Activated CD4-positive, alpha-beta T cell treated with anti-CD3 and anti-CD28 coated beads, Interleukin-2, amount 50 U/mL, for 16 hours (primary cell): ENCODE data around the gene HES4.
"Not testable (repeated sequence)": the region's sequence is repeated elsewhere in the genome, so short reads cannot be mapped to it uniquely, and the experiment has no call there.

Experiments used
- DNase-seq: peaks from one replicate; pipeline ENCODE4 v3.0.0-alpha.2; 2020

Gene HES4

GRCh38 chr1:1033009-1033587 is 33.2 kb upstream of the HES4 start:
- peak; percentile 90 for DNase-seq

DNA sequence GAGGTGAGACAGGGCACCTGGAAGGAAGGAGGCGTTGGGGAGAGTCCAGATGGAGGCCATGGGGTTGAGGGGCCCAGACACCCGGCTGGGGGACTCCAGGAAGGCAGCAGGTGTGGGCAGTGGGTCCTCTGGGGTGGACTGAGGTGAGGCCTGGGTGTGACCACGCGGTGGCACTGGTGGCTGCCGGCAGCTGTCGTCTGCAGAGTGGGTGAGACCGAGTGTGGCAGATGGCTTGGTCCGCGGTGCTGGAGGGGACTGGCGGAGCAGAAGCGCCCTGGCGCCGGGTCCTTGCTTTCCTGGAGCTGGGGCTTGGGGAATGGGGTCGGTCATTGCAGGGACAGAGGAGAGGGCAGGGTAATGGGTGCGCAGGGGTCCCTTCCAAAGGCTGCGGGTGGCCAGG is 32.5 kb upstream of the HES4 start:
- DNase-seq: no peak

DNA sequence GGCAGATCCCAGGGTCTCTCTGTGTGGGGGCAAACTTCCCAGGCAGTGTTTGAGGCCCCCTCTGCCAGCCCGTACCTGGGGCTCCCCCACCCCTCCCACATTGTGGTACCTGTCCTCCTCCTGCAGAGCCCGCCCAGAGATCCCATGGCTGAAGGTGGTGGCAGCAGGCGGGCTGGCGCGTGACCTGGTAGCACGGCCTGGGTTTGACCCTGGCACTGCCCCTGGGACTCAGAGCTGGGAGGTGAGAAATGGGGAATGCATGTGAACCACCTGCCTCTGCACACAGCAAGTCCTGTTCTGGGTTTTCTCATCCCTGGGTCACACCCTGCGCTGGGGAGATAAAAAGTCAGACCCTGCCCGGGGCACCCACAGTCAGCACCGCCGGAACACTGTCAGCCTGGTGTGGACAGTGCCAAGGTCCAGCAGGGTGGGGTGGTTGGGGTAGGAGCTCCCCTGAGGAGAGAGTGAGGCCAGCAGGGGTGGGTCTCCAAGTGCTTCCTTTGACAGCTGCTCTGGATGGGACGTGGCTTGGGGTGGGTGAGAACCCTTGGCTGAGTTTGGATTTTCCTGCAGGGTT is 31.9 kb upstream of the HES4 start:
- DNase-seq: no peak

DNA sequence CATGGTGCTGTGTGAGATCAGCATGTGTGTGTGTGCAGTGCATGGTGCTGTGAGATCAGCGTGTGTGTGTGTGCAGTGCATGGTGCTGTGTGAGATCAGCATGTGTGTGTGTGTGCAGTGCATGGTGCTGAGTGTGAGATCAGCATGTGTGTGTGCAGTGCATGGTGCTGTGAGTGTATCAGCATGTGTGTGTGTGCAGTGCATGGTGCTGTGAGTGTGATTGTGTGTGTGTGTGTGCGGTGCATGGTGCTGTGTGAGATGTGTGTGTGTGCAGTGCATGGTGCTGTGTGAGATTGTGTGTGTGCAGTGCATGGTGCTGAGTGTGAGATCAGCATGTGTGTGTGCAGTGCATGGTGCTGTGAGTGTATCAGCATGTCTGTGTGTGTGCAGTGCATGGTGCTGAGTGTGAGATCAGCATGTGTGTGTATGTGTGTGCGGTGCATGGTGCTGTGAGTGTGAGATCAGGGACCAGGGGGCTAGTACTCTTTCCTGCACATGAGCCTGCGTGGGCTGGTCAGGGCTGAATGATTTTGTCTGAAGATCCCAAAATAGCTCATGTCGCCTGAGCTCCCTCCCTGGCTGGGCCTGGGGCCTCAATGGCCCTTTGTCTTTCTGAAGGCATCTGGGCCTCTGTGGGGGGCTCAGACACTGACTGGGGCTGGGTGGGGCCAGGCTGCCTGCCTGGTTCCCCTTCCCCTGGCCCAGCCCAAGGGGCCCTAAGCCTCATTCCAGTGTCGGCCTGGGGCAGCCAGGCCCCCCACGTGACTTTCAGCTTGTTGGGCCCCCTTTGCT is 31.2 kb upstream of the HES4 start:
- DNase-seq: not testable (repeated sequence)

- no peak for DNase-seq
These were observed 27.9 kb upstream of the HES4 start for GRCh38 chr1:1027791-1028190.

- DNase-seq: no peak
These were observed 26.9 kb upstream of the HES4 start for GRCh38 chr1:1026599-1027413.

DNA sequence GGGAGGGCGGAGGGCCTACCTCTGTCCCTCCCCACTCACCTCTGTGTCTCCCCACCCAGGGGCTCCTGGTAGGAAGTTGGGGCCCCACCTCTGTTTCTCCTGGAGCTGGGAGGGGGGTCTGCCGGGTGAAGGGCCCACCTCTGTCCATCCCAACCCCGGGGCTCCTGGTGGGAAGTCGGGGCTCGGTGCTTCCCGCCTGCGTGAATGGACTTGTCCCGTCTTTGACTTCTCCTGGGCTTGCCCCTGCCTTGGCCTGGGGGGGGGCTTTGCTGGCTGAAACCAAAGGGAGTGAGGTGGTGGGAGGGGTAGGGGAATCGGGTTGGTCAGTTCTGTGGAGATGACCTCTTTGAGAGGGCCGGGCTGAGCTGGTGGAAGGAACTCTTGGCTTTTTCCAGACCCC is 25.8 kb upstream of the HES4 start:
- no peak for DNase-seq

GRCh38 chr1:1024771-1025699 is 25.1 kb upstream of the HES4 start:
- DNase-seq: no peak

- DNase-seq: no peak
These were observed 24.4 kb upstream of the HES4 start for GRCh38 chr1:1024149-1024770.

DNA sequence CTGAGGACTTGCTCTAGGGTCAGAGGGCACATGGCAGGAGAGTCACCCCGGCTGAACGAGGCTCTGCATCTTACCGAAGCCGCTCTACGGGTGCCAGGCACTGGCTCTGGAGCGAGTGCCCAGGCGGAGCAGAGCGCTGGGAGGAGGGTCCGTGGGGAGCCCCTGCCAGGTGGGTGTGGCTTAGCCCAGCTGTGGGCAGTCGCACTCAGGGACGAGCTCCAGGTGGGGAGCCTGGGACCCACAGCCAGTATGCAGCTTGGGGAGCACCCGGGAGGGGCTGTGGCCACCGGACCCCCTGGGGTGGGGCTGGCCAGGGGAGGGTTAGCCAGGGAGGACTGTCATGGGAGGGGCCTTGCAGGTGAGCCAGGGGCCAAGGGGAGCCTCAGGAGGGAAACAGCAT is 23.8 kb upstream of the HES4 start:
- no peak for DNase-seq

DNA sequence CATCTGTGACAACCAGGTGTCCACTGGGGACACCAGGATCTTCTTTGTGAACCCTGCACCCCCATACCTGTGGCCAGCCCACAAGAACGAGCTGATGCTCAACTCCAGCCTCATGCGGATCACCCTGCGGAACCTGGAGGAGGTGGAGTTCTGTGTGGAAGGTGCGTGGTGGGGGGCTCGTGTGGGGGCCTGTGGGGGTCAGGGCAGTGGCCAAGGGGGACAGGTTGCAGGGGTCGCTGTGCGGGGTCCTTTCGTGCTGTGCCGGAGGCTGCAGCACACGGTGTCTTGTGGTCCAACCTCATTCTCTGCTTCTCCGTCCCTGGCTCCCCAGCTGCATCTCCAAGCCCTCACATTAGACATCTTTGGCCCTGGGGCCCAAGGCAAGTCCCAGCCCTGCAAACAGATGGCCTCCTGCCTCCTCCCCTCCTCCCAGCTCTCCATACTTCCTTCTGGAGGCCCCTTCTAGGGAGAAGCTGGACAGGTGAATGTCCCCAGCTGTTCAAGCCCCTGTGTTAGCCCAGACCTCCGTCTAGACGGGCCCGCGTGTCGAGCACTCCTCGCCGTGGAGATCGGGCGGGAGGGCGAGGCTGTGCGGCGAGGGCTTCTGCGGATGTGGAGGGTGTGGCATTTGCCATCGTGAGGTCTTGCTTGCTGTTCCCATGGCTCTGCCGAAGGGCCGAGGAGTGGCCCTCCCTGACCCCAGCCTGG is 22.6 kb upstream of the HES4 start:
- no peak for DNase-seq

GRCh38 chr1:1021920-1022259 is 22.0 kb upstream of the HES4 start:
- no peak for DNase-seq

DNA sequence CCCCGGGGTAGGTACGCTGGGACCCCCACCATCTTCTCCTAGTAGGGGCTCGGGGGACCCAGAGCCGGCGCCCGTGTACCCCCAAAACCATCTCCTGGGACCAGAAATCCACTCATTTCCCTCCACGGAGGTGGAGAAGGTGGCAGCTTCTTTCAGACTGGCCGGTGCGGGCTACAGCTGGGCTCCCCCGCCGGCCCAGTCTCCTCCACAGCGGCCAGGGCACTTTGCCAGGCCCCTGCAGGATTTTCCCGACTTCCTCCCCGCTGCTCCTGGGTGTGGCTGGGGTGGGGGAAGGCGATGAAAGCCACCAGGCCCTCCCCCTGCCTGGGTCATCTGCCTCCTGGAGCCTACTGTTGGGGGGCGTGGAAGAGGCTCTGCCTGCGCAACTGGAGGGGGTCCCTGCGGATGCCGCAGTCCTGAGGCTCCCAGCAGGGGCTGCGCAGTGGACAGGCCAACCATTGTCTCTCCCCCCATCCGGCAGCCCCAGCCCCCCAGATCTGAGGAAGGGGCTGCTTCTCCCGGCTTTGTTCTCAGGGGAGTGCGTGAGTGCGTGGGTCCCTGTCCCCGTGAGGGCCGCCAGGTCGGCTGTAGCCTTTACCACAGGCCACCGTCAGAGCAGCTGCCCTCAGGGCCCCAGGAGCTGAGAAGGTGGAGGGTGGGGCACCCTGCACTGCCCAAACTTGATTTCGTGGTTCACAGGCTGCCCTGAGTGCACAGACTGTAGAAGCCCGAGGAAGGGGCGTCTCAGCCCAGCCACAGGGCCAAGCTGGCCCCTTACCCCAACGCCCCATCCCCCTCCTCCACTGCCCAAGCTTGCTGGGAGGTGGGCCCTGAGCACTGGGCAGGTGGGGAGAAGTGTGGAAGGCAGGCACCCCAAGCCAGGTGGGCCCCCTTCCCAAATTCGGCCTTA is 21.4 kb upstream of the HES4 start:
- DNase-seq: no peak

GRCh38 chr1:1020415-1021009 is 20.6 kb upstream of the HES4 start:
- DNase-seq: no peak

DNA sequence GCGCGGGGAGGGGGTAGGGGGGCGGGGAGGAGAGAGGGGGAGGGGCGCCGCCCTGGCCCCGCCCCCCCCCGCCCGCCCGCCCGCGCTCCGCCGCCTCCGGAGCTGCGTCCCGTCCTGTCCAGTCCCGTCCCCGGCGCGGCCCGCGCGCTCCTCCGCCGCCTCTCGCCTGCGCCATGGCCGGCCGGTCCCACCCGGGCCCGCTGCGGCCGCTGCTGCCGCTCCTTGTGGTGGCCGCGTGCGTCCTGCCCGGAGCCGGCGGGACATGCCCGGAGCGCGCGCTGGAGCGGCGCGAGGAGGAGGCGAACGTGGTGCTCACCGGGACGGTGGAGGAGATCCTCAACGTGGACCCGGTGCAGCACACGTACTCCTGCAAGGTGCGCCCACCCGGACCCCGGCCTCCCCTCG is 20.1 kb upstream of the HES4 start, which contains the start of gene AGRN:
Gene AGRN (plus strand): TSS at position 121 of the 405 bp plus-strand sequence. CDS start 53 bp downstream, at position 174.
- no peak for DNase-seq

GRCh38 chr1:1019122-1019999 is 19.5 kb upstream of the HES4 start:
- DNase-seq: peak; percentile 78

DNA sequence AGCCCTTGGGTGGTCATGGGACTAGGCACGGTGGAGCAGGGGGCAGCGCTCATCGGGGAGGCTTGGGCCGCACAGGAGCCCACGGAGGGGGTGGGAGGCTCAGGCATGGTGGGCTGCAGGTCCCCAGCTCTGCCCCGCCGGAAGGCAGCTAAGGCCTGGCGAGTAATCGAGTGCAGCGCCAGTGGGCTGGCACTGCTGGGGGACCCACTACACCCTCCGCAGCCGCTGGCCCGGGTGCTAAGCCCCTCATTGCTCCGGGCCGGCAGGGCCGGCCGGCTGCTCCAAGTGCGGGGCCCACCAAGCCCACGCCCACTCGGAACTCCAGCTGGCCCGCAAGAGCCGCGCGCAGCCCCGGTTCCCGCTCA is 18.4 kb upstream of the HES4 start:
- DNase-seq: not testable (repeated sequence)
